ENCODE measurements around the gene CDR2. TPM values are rescaled to one million over a fixed set of nuclear protein-coding genes. Genes with fewer than 3 reads are reported as not detected.

CDR2 gene
- 39.8 to 48.1 TPM (median 42.7 TPM) in 5 replicates for total RNA-seq (2022; extraction: Qiagen RNA extraction; ENCODE audit: low read depth)

DNA sequence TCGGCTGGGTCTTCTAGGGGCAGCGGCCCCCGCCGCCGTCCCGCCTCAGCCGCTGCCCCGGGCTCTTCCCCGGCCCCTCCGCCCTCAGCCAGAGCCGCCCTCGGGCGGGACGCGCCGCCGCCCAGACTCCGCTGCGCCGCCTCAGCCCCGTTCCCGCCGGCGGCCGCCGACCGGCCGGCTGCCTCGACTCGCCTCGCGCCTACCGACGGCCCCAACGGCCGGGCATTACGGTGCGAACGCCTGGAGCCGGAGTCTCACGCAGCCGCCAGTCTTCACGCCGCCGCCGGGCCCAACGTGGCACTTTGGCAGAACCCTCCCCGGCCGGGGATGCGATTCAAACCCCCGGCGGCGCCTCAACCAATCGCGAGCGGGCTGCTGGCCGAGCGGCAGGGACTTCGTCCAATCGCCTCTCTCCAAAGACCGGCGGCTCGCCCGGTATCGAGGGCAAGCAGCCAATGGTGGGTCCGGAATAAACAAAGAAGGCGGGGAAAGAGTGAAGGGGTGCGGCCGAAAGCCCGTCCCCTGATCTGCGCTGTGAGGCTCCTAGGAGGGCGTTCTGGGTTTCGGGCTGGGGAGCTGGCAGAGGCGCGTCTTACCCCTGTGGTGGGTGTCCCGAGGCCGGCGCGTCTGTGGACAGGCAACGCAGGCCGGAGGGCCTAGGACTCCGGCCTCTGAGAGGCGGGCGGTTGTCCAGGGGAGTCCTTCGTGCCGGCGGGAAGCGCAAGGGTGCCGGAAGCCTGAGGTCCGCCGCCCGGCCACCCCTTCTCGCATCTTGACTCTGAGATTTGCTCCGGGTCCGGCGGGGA lies at the start of gene CDR2:
Gene CDR2 (minus strand): TSS at position 309 of the 806 bp plus-strand sequence. CDS start 310 bp downstream, outside the sequence.

DNA sequence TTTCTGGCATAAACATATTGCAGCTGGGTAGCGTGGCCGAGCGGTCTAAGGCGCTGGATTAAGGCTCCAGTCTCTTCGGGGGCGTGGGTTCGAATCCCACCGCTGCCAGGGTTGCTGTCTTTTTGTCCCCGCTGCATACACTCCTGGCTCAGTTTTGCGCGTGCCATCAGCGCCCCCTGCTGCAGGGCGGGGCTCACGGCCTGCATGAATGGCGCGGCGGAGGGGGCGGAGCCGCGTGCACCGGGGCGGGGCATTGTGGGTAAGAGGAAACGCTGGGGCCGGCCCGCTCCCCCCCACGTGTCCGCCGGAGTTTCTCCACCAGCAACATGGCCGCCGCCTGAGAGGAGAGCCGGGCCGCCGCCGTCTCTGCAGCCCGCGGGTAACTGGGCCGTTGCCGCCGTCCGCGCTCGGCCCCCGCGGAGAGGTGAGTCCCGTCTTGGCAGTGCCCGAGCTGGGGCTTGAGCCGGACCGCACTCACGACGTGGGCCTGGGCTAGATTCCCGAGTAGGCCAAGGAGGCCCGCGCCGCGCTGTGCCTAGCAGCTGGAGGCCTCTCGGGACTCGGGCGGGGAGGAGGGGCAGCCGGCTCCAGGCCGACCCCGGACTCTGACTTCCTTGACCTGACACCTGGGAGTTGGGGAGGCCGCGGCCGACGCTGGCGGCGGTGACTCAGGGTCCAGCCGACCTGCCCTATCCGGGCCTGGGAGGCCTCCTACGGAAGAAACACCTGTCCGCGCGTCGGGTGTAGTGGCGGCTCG lies 77.1 kb downstream of the CDR2 start, which contains the start of gene POLR3E:
Gene POLR3E (plus strand): TSS at position 296 of the 757 bp plus-strand sequence. CDS start 5,560 bp downstream, outside the sequence.

Other genes starting within 250 kb of the CDR2 start
- not detected in 5 replicates for gene SDR42E2, start 212.1 kb downstream of the CDR2 start, total RNA-seq (2022; extraction: Qiagen RNA extraction; ENCODE audit: low read depth)
- 10.1 to 14.4 TPM (median 13.6 TPM) in 5 replicates for gene EEF2K, start 168.3 kb downstream of the CDR2 start, total RNA-seq (2022; extraction: Qiagen RNA extraction; ENCODE audit: low read depth)
- gene POLR3E, start 77.2 kb downstream of the CDR2 start, total RNA-seq (2022; extraction: Qiagen RNA extraction; ENCODE audit: low read depth) = 25.7 to 43.5 TPM (median 38.8 TPM) in 5 replicates
- 27.1 to 35.8 TPM (median 29.2 TPM) in 5 replicates for gene NPIPB5, start 136.3 kb upstream of the CDR2 start, total RNA-seq (2022; extraction: Qiagen RNA extraction; ENCODE audit: low read depth)